GM19395 (cell line): ENCODE results near the gene PLCH1.
"Not testable (repeated sequence)": the region's sequence is repeated elsewhere in the genome, so short reads cannot be mapped to it uniquely, and the experiment has no call there.

Source experiments
- ATAC-seq: cut with Tn5 transposase; IDR thresholded peaks from one replicate; pipeline ENCODE4 v1.9.1; 2021; ENCODE audit warnings: mild to moderate bottlenecking, moderate library complexity; ENCODE audit not compliant: unreplicated experiment

Gene PLCH1

GRCh38 chr3:155651489-155652218 lies 93.2 kb downstream of the PLCH1 start:
- no peak for ATAC-seq

- no peak for ATAC-seq
These were observed 96.8 kb downstream of the PLCH1 start for GRCh38 chr3:155648013-155648591.

DNA sequence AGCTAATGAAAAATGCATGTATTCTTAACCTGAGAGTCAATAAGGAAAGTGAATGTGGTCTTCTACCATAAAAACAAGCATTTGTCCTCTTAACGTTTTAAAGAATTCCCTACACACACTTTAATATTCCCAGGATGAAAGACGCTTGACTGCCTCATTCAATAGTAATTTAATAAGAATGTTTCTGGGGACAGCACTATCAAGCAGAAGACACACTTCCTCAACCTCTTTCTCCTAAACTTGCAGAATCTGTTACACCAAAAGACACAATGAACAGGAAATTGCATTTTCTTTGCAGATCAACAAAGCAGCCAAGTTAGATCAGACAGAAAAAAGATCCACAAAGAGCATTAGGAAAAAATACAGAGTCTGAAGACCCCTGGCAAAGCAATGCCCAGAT lies 97.7 kb downstream of the PLCH1 start:
- ATAC-seq = no peak

DNA sequence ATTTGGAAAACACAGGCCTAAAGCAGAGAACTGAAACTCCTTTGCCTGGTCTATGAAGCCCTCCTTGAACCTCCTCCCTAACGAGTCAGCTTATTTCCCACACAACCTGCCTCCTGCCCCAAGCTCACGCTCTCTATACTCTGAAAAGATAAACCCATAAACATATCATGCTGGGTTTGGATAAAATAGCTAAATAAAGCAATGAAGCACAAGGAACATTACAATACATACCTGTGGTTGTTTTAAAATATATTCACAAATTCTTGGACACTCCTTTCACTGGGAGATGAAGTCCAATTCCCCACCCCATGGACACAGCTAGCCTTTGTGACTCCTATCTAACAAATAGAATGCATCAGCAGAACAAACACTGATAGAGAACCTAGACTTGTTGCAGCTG lies 98.2 kb downstream of the PLCH1 start:
- no peak for ATAC-seq

DNA sequence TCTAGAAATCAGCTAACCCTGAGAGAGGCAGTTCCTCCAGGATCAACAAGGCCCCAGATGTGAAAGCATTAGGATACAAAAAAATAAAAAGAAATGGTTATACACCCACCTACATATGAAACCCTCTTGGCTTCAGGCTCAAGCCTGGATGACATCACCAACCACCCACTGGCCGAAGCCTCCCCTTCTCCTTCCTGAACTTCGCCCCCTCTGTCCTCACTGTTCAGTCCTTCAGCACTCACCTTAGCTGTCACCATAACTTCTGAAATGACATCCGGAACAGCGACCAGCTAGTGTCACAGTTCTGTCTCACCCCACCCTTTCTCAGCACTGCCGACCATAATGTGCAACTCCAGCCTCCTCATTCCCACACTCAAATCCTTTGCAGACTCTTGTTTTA lies 98.7 kb downstream of the PLCH1 start:
- no peak for ATAC-seq

GRCh38 chr3:155643581-155644165 lies 101.2 kb downstream of the PLCH1 start:
- ATAC-seq = no peak

DNA sequence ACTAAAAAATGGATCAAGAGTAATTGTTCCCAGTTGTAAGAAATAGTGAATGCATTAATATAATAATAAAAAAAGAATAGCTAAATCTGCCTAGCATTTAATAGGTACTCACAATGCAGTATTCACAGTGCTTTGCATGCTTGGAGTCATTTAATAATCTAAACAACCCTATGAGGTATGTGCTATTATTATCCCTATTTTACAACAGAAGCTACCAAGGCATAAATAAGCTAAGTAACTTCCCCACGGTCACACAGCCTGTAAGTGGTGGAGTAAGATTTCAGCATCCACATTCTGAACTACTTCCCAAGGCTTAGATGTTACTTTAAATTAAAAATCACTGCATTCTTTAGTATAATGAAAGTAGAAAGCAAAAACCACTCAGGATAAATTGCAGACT lies 102.9 kb downstream of the PLCH1 start:
- no peak for ATAC-seq

- no peak for ATAC-seq
These were observed 104.8 kb downstream of the PLCH1 start for GRCh38 chr3:155640098-155640497.

DNA sequence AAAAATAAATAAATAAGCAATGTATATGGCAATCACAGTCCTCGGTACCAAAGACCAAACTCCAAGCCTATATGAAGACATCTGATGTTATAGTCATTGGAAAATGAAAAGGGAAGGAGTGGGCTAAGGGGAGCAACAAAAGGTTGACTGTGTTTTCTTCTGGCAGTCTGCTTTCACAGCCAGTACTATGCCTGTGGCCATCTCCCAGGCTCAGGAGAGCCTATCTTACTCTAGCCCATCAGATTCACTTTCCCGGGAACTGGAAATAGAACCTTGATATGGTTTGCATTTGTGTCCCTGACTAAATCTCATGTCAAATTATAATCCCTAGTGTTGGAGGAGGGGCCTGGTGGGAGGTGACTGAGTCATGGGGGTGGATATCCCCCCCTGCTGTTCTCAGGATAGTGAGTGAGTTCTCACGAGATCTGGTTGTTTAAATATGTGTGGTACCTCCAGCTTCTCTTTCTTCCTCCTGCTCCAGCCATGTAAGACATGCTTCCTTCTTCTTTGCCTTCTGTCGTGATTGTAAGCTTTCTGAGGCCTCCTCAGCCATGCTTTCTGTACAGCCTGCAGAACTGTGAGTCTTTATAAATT lies 105.3 kb downstream of the PLCH1 start:
- ATAC-seq = no peak

DNA sequence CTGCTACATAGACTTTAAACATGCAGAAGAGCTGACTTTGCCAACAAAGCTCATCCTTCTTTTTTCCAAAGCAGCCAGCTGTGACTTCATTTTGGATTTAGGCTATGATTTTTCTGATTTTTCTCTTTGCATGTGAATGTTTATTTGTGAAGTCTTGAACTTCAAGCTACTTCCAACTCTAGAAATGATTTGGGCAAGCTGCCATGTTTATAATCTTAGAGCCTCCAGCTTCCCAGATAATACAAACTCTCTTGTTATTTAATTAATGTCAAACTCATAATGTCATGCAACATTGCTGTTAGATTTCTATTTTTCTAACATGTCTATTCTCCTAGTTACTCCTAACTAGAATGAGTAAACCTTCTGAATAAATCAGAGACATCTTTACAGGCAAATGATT lies 106.4 kb downstream of the PLCH1 start:
- not testable (repeated sequence) for ATAC-seq

DNA sequence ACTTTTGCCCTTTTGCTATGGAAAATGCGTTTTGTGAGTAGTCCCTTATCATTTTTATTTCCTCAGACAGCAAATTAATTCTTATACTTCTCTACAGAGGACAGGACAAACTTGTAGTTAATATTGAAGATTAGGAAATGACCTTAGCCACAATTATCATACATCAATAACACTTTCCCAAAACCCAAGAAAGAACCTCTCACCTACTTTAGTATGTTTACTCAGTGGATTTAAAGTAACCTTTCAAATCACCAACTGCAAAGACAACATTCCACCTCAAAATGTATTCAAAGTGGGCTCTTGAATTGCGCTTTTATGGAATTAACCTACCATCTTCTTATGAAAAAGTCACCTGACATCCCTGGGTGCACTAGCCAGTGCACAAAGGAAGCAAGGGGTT lies 107.3 kb downstream of the PLCH1 start:
- ATAC-seq = no peak

DNA sequence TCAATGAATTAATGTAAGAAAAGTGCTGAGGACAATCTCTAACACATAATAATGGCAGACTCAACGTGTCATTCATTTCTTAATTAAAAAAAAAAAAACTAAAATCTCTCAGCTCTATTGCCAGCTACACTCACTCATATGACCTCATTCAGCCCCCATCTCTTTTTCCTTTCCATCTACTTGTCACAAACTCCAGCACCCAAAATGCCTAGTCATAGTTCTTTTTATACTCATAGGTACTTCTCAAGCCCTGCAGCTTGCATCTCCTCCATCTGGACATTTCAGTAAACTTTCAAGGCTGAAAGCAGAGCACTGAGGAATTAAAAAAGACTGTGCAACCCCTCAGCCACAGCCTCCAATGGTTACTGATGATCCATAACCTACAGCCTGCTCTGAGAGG lies 109.8 kb downstream of the PLCH1 start:
- ATAC-seq = no peak

GRCh38 chr3:155634121-155634719 lies 110.7 kb downstream of the PLCH1 start:
- no peak for ATAC-seq

DNA sequence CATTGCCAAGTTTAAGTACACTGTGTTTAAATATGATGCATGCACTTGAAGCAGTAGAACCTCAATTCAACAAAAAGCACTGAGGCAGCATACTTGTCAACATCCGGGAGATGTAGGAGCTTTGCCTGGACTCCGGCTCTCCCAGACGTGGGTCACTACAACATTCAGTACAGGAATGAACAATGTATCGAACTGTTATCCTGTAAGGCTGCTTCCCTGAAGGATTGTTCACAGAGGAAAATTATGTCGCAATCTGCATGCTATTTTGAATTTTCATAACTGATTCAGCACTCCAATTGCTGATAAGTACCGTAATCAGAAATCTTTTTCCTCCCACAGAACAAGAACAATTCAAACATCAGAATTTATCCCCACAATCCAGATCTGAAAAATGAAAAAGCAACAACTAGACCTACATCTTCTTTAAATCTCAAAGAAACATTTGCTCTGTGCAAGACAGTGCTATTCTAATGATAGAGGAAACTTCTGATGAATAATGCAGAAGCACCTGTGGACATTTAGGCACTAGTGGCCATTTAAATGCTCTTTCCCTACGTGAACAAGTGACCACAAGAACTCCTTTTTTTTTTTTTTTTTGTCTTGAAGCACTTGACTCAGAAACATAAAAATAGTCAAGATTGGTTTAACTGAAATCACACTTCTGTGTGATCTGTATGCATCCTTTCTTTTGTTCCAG lies 113.4 kb downstream of the PLCH1 start:
- ATAC-seq = no peak

GRCh38 chr3:155629556-155629955 lies 115.3 kb downstream of the PLCH1 start:
- ATAC-seq = no peak

DNA sequence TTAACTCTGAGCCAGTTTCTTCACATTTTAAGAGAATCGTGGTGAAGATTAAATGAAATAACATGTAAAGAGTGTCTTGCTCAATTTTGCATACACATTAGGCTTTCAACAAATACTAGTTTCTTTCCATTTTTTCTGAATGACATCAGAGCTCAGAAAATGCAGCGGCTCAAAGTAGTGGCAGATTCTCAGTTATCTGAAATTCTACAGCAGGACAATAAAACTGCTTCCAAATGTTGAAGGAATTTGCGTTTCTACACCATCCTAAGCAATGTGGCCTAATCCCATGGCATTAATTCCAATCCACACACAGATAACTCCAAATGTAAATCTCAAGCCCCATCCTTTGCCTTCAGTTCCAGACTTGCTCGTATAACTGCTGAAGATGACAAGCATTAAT lies 115.8 kb downstream of the PLCH1 start:
- ATAC-seq = no peak

DNA sequence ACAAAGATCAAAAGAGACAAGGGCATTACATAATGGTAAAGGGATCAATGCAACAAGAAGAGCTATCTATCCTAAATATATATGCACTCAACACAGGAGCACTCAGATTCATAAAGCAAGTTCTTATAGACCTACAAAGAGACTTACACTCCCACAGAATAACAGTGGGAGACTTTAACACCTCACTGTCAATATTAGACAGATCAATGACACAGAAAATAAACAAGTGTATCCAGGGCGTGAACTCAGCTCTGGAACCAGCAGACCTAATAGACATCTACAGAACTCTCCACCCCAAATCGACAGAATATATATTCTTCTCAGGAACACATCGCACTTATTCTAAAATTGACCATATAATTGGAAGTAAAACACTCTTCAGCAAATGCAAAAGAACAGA lies 122.2 kb downstream of the PLCH1 start:
- ATAC-seq = not testable (repeated sequence)

DNA sequence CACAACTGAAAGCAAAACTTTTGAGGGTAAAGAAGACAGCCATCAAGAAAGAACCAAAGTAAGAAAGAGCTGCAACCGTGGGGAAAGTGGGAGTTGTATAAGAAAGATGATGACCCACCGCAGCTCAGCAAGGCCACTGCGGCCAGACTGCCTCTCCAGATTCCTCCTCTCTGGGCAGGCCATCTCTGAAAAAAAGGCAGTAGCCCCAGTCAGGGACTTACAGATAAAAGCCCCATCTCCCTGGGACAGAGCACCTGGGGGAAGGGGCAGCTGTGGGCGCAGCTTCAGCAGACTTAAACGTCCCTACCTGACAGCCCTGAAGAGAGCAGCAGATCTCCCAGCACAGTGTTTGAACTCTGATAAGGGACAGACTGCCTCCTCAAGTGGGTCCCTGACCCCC lies 124.3 kb downstream of the PLCH1 start:
- not testable (repeated sequence) for ATAC-seq

DNA sequence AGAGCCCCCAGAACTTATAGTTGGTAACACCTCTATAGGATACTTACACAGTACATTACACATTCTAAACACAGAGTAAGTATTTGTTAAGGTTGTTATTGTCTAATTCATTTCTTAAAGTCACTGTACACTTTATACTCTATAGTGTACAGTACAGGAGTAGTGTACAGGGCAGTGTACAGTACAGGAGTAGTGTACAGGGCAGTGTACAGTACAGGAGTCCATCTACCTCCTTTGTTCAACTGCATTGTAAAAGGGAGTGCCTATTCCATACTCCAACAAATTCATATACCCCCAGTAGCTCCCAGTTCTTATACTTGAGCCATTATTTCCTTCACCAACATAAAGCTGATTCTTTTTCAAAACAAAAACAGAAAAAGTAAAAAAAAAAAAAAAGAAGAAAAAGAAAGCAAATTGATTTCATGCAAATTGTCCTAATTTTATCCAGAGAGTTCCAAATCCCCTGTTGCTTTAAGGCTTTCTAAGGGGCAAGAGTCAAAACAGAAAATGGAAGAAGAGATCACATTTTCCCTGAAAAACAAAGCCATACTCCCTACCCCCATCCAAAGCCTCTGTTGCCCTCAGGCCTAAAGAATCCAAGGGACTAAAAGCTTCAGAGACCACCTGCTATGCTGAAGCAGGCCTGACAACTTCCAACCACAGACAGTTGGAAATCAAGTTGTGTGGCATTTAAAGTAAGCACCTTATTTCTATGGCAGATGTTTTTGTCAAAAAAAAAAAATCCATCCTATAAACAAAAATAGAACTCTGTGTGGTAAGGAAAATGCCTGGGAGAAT lies 125.6 kb downstream of the PLCH1 start:
- ATAC-seq = no peak

- no peak for ATAC-seq
These were observed 126.3 kb downstream of the PLCH1 start for GRCh38 chr3:155618543-155618942.
